NCI-H2107 treated with DMSO at 0.1 percent for 48 hours (cell line): ENCODE data around the gene PATZ1.
A peak's percentile ranks its signal among the peaks of the same experiment; 100 is the strongest.
"Not testable (repeated sequence)": the region's sequence is repeated elsewhere in the genome, so short reads cannot be mapped to it uniquely, and the experiment has no call there.

Experiments used
- DNase-seq: peaks from one replicate; lab custom pipeline; 2025; ENCODE audit not compliant: unreplicated experiment; lab: John Stamatoyannopoulos, UW

PATZ1 gene, protein sequence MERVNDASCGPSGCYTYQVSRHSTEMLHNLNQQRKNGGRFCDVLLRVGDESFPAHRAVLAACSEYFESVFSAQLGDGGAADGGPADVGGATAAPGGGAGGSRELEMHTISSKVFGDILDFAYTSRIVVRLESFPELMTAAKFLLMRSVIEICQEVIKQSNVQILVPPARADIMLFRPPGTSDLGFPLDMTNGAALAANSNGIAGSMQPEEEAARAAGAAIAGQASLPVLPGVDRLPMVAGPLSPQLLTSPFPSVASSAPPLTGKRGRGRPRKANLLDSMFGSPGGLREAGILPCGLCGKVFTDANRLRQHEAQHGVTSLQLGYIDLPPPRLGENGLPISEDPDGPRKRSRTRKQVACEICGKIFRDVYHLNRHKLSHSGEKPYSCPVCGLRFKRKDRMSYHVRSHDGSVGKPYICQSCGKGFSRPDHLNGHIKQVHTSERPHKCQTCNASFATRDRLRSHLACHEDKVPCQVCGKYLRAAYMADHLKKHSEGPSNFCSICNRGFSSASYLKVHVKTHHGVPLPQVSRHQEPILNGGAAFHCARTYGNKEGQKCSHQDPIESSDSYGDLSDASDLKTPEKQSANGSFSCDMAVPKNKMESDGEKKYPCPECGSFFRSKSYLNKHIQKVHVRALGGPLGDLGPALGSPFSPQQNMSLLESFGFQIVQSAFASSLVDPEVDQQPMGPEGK

DNA sequence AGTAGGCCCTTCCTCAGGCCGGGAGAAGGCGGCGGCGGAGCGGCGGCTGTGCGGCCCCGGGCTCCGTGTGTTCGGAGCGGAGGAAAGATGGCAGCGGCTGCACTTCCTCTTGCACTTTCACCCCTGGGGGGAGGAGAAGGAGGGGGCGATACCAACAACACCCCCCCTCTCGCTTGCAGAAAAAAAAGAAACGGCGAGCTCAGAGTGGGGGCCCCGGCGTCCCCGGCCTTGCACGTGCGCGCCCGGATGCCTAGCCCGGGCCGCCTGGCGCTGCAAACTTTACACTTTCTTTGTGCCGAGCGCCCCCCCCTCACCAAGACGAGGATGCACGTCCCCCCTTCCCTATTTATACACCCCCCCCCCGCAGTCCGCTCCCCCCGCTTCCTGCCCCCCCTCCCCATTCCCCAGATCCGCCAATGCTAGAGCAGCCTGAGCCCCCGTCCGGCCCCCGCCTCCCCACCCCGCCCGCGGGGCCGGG is at the start of gene PATZ1:
Gene PATZ1, minus strand, starts transcription at position 92 of the 478 bp plus-strand sequence. CDS start 744 bp downstream, outside the sequence.
- peak; percentile 11 for DNase-seq

DNA sequence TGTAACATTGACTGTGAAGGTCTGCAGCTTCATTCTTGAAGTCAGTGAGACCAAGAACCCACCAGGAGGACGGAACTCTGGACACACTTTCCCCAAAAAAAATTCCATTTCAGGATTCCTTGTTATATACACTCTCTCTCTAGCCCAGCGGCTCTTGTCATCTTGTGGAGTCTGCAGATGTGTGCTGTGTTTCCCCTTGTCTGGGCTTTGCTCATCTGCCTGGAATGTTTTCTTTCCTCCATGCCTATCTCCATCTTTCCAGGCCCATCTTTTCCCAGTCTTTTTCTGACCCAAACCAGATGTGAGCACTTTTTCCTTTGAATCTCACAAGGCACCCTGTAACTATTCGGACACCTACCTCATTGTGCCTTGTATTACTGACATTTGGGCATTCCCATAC is 48.2 kb upstream of the PATZ1 start:
- no peak for DNase-seq

DNA sequence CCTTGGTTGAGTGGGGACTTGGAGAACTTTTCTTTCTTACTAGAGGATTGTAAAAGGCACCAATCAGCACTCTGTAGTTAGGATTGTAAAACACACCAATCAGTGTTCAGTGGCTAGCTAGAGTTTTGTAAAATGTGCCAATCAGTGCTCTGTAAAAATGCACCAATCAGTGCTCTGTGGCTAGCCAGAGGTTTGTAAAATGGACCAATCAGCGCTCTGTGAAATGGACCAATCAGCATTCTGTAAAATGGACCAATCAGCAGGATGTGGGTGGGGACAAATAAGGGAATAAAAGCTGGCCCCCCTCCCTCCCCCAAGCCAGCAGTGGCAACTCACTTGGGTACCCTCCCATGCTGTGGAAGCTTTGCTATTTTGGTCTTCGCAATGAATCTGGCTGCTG is 47.7 kb upstream of the PATZ1 start:
- no peak for DNase-seq

- not testable (repeated sequence) for DNase-seq
Measured at GRCh38 chr22:31378651-31379050, 32.5 kb upstream of the PATZ1 start.

DNA sequence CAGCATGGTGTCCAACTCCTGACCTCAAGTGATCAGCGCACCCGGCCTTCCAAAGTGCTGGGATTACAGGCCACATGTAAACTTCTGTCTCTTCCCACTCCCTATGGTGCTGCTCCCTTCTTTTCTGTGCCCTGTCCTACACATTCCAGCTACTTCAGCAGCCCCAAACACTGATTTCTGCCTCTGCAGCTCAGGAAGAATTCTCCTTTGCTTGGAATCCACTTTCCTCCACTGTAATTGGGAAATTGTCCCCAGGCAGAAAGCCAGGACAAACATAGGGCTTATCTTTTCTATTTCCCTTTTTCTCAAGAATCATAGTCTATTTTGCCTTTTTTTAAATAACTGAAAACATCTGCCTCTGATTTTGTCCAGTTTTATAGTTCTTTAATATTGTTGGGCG is 32.0 kb upstream of the PATZ1 start:
- DNase-seq, result no peak

DNA sequence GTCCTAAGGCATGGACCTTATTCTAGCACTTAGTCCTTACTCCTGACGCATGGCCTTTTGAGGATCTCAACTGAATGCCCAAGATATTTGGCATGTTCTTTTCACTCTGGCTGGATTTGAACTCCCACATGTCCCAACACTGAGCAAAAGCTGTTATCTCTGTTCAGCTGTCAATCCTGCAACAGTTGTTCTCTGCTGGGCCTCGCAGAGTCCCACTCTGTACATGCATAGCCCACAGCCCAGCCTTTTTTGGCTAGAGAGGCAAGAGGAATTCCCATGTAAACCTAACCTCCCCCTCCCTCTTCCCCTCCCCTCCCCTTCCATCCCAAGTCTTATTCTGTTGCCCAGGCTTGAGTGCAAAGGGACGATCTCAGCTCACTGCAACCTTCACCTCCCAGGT is 31.5 kb upstream of the PATZ1 start:
- no peak for DNase-seq

- no peak for DNase-seq
Measured at GRCh38 chr22:31367426-31367825, 21.3 kb upstream of the PATZ1 start.

- no peak for DNase-seq
Measured at GRCh38 chr22:31363885-31364465, 17.8 kb upstream of the PATZ1 start.

DNA sequence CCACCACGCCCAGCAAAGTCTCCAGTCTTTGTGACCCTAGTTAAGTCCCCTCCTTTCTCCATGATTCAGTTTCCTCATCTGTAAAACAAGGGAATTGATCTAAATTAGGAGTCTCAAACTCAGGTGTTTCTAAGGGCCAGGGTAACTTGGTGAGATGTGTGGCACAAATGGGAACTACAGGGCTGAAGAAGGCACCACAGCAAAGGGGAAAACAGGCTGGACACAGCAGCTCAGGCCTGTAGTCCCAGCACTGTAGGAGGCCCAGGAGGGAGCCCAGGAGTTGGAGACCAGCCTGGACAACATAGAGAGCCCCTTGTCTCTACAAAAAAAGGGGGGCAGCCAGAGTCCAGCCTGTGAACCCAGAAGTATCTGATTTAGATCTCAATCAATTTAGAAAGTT is 15.6 kb upstream of the PATZ1 start:
- DNase-seq, result no peak

DNA sequence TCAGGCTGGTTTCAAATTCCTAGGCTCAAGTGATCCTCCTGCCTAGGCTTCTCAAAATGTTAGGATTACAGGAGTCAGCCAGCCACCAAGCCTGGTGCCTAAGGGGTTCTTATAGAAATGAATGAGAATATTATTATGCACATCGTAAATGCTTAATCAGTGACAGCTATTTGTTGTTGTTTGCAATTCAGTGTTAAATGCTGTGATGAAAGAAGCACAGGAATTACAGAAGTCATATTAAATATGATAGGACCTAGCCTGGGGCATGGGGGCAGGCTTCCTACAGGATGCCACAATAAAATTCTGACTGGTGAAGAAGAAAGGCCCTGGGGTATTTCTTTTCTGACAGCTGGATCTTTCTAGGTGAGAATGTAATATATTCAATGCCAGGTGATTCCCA is 13.9 kb upstream of the PATZ1 start:
- no peak for DNase-seq

- no peak for DNase-seq
Measured at GRCh38 chr22:31354515-31354914, 8.4 kb upstream of the PATZ1 start.

GRCh38 chr22:31350410-31350863 is 4.3 kb upstream of the PATZ1 start:
- DNase-seq, result no peak

GRCh38 chr22:31349960-31350359 is 3.8 kb upstream of the PATZ1 start:
- no peak for DNase-seq

DNA sequence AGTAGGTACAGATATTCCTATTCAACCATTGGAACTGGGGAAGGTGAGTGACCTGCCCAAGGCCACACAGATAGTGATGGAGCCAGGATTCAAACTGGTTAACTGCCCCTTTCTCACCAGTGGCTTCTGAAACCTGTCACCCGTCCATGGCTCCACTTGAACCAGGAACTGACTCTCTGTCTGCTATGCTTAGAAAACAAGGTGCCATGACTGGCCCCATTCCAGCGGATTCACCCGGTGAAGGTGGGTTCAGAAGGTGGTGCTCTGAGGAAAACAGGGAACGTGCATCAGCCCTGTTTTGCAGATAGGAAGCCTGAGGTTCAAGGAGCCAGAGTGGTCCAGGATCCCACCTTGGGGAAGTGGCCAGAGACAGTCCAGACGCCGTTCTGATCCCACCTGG is 2.6 kb upstream of the PATZ1 start:
- no peak for DNase-seq

DNA sequence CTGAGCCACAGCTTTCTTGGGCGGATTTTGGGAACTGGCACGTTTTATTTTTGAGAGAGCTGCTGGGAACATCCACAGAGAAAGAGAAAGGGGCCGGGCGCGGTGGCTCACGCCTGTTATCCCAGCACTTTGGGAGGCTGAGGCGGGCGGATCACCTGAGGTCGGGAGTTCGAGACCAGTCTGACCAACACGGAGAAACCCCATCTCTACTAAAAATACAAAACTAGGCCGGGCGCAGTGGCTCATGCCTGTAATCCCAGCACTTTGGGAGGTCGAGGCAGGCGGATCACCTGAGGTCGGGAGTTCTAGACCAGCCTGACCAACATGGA is 1.8 kb upstream of the PATZ1 start:
- DNase-seq, result not testable (repeated sequence)

DNA sequence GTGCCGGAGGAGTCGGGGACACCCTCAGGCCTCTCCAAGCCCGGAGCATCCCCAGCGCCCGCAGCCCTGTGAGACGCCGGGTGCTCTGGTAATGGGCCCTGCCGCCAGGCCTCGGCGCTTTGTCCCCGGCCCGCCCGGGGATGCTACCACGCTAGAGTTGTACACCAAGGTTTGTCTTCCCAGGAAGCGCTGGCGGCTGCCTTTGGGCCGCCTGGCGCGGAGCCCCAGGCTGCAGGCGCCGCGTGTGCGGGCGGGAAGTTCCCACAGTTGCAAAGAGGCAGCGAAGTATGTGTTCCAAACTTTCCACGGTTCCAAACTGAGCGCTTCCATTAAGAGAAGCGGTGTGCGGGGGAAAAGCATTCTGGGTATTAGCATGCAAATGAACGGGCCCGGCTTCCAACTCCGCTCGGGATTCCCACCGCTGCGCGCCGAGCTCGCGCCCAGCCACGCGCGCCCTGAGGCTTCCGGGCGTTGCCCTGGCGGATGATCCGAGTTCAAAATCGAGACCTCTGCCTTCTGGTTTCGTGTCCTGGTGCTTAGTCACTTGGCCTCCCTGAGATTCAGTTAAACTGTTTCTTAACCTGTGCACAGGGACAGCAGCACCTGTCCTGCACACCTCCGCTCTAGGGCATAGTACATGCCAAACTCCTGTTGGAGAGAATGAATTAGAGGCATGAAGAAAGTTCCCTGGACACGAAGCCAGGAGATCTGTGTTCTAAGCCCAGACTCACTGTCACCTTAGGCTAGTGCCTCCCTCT is 1.3 kb upstream of the PATZ1 start:
- peak; percentile 18 for DNase-seq

DNA sequence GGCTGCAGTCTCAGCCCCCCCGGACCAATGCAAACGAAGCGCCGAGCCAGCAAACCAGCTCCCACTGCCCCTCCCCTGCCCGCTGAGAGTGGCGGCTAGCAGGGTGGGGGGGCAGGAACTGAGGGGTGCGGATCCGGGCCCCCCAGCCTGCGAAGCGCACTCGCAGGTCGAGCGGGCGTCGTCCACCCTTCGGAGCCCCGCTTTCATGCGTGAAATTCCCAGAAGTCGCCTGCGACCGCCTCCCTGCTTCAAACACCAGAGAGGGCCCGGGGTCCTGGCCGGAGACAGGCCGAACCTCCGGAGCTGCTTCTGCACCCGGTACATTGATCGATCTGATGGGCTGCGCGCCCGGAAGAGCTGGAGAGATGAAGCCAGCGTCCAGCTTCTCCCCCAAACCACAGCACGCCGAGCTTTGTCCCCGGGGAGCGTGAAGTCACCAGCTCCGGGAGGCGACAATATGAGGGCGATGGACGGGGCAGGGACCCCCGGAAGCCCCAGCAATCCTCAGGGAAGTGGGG is 646 bp upstream of the PATZ1 start:
- peak; percentile 18 for DNase-seq

- peak; percentile 38 for DNase-seq
Measured at GRCh38 chr22:31345331-31346254, 553 bp downstream of the PATZ1 start.

DNA sequence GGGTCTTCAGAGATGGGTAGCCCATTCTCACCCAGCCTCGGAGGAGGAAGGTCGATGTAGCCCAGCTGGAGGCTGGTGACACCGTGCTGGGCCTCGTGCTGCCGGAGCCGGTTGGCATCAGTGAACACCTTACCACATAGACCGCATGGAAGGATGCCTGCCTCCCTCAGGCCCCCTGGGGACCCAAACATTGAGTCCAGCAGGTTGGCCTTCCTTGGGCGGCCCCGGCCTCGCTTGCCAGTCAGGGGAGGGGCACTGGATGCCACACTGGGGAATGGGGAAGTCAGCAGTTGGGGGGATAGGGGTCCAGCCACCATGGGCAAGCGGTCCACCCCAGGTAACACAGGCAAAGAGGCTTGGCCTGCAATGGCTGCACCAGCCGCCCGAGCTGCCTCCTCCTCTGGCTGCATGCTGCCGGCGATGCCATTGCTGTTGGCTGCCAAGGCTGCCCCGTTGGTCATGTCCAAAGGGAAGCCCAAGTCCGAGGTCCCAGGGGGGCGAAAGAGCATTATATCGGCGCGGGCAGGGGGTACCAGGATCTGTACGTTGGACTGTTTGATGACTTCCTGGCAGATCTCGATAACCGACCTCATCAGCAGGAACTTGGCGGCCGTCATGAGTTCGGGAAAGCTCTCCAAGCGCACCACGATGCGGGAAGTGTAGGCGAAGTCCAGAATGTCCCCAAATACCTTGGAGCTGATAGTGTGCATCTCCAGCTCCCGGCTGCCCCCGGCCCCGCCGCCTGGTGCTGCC is 1.4 kb downstream of the PATZ1 start:
- no peak for DNase-seq
